Natural killer cell treated with Interleukin-12 subunit alpha and Interleukin-12 subunit beta and Interleukin-15 and Interleukin-18, amount 100 ng/mL, for 72 hours (primary cell): ENCODE measurements around the gene CREBBP. TPM values are rescaled to one million over a fixed set of nuclear protein-coding genes. Genes with fewer than 3 reads are reported as not detected.

ENCODE experiments used
- ATAC-seq, 2 donors: fragments of 150-1000 bp; cut with Tn5 transposase in 1 of 2; sonication (Bioruptor Pico), chemical (Tn5 transposase) in 1 of 2; 2 replicates each; pipeline ENCODE4 v1.10.0; 2021
- DNase-seq: peaks from one replicate; pipeline ENCODE4 v3.0.0; 2022; ENCODE audit warnings: low spot score
- H3K27ac Mint-ChIP-seq, 2 donors: 1 replicate in 1 of 2; 2 replicates in 1 of 2; pipeline ENCODE4 v1.8.0; 2022; ENCODE audit warnings: mixed read lengths in 2 of 2, mild to moderate bottlenecking in 1 of 2, moderate library complexity in 1 of 2
- H3K27me3 Mint-ChIP-seq, 2 donors: 1 replicate in 1 of 2; 2 replicates in 1 of 2; pipeline ENCODE4 v1.8.0; 2022; ENCODE audit warnings: mixed read lengths in 2 of 2
- H3K36me3 Mint-ChIP-seq: one replicate; pipeline ENCODE4 v1.8.0; 2022; ENCODE audit warnings: mixed read lengths
- H3K4me1 Mint-ChIP-seq, 2 donors: 1 replicate in 1 of 2; 2 replicates in 1 of 2; pipeline ENCODE4 v1.8.0; 2022; ENCODE audit warnings: low read depth in 2 of 2, mixed read lengths in 2 of 2, mild to moderate bottlenecking in 1 of 2
- H3K4me3 Mint-ChIP-seq: one replicate; pipeline ENCODE4 v1.8.0; 2022; ENCODE audit warnings: mixed read lengths
- H3K9me3 Mint-ChIP-seq: 2 replicates; pipeline ENCODE4 v1.8.0; 2022; ENCODE audit warnings: mixed read lengths
- total RNA-seq, 2 donors: library from RNA; stranded (reverse); gene quantifications; one replicate each; pipeline ENCODE4 v1.2.3, GENCODE V29; 2022

The CREBBP gene
- total RNA-seq, 2 donors from 2014 or later, result 76.2 to 90.3 TPM

DNA sequence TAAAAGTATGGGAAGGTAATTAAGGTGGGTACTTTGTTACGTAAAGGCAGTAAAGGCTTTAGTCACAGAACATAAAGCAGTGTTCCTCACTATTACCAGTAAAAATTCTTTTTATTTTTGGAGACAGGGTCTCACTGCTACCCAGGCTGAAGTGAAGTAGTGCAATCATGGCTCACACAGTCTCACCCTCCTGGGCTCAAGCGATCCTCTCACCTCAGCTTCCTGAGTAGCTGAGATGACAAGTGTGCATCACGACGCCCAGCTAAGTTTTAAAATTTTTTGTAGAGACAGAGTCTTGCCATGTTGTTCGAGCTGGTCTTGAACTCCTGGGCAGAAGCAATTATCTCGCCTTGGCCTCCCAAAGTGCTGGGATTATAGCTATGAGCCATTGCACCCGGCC is 80.5 kb downstream of the CREBBP start:
- Mint-ChIP-seq H3K36me3 (no peaks in the 10 kb centered on the region), H3K27me3 (no peaks in the 10 kb centered on the region), H3K9me3 (no peaks in the 10 kb centered on the region), H3K4me1 (peaks cover 69 to 70% of the 10 kb centered on the region in 2 donors), H3K4me3 (peak overlapping the region; percentile 4), H3K27ac (peak overlapping the region; percentile 2 to 14)
- DNase-seq (no peak), ATAC-seq (no peak)

DNA sequence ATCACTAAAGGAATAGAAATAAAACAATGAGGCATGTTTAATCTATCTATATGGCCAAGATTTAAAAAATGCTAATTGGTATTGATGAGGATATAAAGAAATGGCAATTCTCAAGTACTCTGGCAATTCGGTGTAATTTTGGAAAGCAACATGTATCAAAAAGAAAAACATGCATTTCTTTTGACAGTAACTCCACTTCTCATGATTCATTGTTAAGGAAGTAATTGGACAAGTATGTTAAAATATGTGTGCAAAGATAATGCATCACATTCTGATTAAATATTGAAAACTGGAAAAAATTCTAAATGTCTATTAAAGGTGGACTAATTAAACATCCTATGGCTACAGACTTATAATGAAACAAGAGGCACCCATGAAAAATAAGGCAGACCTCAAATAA is 81.2 kb downstream of the CREBBP start:
- Mint-ChIP-seq H3K27me3 (no peaks in the 10 kb centered on the region), H3K4me3 (no peak overlapping the region), H3K27ac (peak overlapping the region in 1 of 2 donors; percentile 54), H3K36me3 (no peaks in the 10 kb centered on the region), H3K4me1 (peaks cover 62 to 67% of the 10 kb centered on the region in 2 donors), H3K9me3 (no peaks in the 10 kb centered on the region)
- no peak for DNase-seq
- no peak for ATAC-seq

DNA sequence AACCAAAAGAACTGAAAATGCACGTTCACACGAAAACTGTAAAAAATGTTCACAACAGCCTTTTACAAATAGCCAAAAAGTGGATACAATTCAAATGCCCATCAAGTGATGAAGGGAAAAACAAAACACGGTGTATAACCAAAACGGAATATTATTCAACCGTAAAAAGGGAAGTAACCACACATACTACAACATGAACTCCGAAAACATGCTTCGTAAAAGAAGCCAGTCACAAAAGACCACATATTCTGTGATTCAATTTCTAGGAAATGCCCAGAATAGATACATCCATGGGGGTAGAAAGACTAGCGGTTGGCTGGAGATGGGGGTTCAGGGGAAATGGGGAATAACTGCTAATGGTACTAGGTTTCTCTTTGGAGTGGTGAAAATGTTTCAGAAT is 81.7 kb downstream of the CREBBP start:
- H3K27ac Mint-ChIP-seq, result peak overlapping the region in 1 of 2 donors; percentile 54
- no peak for DNase-seq
- peaks cover 57 to 63% of the 10 kb centered on the region in 2 donors for H3K4me1 Mint-ChIP-seq
- no peak overlapping the region for H3K4me3 Mint-ChIP-seq
- no peaks in the 10 kb centered on the region for H3K27me3 Mint-ChIP-seq
- no peak for ATAC-seq
- no peaks in the 10 kb centered on the region for H3K9me3 Mint-ChIP-seq
- H3K36me3 Mint-ChIP-seq, result no peaks in the 10 kb centered on the region

DNA sequence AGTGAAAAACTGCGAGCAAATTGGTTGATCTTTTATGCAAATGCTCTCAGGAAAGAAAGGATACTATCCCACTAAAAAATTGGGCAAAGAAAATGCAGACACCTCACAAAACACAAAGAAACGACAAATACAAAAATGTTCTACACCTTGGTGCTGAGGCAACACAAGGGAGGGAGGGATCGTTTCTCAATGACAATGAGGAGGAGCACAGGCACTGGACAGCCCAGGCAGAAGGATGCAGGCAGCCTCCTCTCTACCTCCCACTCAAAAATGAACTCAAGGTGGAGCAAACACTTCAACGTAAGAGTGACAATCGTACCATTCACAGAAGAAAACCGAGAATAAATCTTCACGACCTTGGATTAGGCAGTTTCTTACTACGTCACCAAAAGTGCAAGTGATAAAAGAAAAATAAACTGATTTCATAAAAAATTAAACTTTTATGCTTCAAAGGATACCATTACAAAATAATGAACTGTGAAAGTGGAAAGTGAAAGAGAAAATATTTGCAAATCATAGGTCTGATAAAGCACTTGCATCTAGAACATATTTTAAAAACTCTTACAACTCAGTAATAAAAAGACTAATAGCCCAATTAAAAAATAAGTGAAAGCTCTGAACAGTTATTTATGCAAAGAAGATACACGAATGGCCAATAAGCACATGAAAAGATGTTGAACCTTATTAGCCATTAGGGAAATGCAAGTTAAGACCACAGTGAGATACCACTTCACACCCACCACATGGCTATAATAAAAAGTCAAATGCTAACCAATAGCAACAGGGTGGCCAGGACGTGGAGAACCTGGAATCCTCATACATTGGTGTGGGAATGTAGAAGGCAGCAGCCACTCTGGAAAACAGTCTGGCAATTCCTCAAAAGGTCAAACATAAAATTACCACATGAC is 82.4 kb downstream of the CREBBP start:
- peaks cover 58 to 67% of the 10 kb centered on the region in 2 donors for H3K4me1 Mint-ChIP-seq
- H3K36me3 Mint-ChIP-seq, result no peaks in the 10 kb centered on the region
- no peaks in the 10 kb centered on the region for H3K9me3 Mint-ChIP-seq
- H3K4me3 Mint-ChIP-seq, result peak overlapping the region; percentile 47
- H3K27ac Mint-ChIP-seq, result peak overlapping the region in 1 of 2 donors; percentile 54
- H3K27me3 Mint-ChIP-seq, result no peaks in the 10 kb centered on the region
- DNase-seq (no peak), ATAC-seq (peak; percentile 53 to 70)

DNA sequence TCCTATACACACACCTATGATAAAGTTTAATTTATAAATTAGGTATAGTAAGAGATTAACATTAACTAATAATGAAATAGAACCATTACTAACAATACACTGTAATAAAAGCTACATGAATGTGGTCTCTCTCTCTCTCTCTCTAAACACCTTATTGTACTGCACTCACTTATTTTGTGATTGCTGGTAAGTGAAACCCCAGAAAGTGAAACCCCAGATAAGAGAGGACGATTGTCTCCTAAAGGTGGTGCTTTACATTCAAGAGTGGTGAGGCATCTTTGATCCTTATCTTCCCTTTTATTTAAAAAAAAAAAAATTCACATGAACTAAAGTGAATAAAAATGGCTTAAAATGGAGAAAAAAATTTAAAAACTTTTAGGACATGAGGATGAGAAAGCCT is 83.0 kb downstream of the CREBBP start:
- H3K9me3 Mint-ChIP-seq, result no peaks in the 10 kb centered on the region
- no peak for DNase-seq
- H3K4me1 Mint-ChIP-seq, result peaks cover 60 to 70% of the 10 kb centered on the region in 2 donors
- no peaks in the 10 kb centered on the region for H3K27me3 Mint-ChIP-seq
- no peak for ATAC-seq
- peak overlapping the region; percentile 47 for H3K4me3 Mint-ChIP-seq
- H3K27ac Mint-ChIP-seq, result peak overlapping the region in 1 of 2 donors; percentile 54
- H3K36me3 Mint-ChIP-seq, result peaks cover 3% of the 10 kb centered on the region

DNA sequence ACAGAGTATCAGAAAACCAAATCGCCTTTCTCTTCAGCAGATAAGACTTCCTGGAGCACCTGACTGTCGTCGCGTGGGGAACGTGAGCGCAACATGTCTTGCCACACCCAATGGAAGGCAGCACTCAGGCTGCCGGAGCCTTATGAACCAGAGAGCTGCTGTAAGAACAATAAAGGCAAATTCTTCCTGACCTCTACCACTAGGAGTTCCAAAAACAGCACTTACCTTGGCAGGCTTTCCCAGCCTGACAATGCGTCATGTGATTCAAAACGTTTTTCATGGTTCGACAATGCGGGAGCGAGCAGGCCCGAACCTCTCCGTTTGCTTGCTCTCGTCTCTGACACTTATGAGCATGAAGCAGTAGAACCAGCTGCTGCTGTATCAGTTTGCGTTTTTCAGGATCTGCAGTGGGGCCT is 87.3 kb downstream of the CREBBP start:
- Mint-ChIP-seq H3K9me3 (no peaks in the 10 kb centered on the region), H3K36me3 (peaks cover 17% of the 10 kb centered on the region), H3K4me3 (peak overlapping the region; percentile 47), H3K27me3 (peaks cover 0 to 2% of the 10 kb centered on the region in 2 donors), H3K4me1 (peaks cover 63 to 65% of the 10 kb centered on the region in 2 donors), H3K27ac (peak overlapping the region in 1 of 2 donors; percentile 70)
- DNase-seq (no peak), ATAC-seq (no peak)

DNA sequence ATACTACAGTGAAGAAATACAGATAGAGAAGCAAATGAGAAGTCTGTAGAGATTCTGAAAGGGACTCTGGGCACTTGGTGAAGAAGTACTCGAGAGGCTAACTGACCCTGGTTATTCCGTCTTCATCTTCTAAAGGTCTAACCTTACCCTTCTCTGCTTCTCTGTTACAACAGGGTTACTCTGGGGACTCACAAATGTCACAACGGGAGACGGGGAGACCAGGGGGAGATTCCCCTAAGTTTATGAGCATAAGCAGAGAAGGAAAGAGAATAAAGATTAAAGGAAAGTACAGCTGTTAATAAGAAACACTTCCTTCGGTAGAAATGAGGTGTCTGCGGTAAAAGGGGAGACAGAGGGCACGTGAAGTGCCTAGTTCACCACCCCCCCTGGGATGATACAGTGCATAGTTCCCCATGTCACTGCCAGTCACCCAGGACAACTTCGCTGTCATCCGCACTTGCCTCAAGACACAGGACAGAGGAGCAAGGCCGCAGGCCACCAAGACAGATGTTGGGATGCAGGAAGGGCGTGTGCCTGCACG is 88.0 kb downstream of the CREBBP start:
- H3K4me3 Mint-ChIP-seq, result peak overlapping the region; percentile 47

DNA sequence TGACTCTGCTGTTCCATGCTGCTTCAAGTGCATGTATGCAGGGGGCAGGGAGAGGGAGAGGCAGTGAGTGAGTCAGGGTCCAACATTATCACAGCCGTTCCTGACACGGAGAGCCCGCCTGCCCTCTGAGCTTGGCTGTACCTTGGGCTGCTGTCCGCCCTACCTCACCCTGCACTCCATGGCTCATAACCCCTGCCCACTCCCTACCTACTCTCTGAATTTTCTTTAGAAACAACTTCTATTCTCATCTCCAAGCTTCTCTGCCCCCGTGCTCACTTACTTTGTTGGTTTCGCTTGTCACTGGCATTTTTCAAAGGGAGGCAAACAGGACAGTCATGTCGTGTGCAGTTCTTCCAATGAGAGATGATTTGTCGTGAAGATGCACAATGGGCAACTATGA is 88.8 kb downstream of the CREBBP start:
- H3K36me3 Mint-ChIP-seq, result peaks cover 17% of the 10 kb centered on the region
- H3K4me3 Mint-ChIP-seq, result no peak overlapping the region
- peaks cover 0 to 2% of the 10 kb centered on the region in 2 donors for H3K27me3 Mint-ChIP-seq
- ATAC-seq, result no peak
- DNase-seq, result no peak
- H3K9me3 Mint-ChIP-seq, result no peaks in the 10 kb centered on the region
- H3K27ac Mint-ChIP-seq, result peak overlapping the region in 1 of 2 donors; percentile 29
- H3K4me1 Mint-ChIP-seq, result peaks cover 53 to 54% of the 10 kb centered on the region in 2 donors

More for the DNA sequence above, 88.0 kb downstream of the CREBBP start:
- ATAC-seq (peak in 1 of 2 donors; percentile 71), DNase-seq (no peak)
- Mint-ChIP-seq H3K27me3 (peaks cover 0 to 2% of the 10 kb centered on the region in 2 donors), H3K9me3 (no peaks in the 10 kb centered on the region), H3K36me3 (peaks cover 17% of the 10 kb centered on the region), H3K27ac (peak overlapping the region in 1 of 2 donors; percentile 70), H3K4me1 (peaks cover 57 to 59% of the 10 kb centered on the region in 2 donors)

DNA sequence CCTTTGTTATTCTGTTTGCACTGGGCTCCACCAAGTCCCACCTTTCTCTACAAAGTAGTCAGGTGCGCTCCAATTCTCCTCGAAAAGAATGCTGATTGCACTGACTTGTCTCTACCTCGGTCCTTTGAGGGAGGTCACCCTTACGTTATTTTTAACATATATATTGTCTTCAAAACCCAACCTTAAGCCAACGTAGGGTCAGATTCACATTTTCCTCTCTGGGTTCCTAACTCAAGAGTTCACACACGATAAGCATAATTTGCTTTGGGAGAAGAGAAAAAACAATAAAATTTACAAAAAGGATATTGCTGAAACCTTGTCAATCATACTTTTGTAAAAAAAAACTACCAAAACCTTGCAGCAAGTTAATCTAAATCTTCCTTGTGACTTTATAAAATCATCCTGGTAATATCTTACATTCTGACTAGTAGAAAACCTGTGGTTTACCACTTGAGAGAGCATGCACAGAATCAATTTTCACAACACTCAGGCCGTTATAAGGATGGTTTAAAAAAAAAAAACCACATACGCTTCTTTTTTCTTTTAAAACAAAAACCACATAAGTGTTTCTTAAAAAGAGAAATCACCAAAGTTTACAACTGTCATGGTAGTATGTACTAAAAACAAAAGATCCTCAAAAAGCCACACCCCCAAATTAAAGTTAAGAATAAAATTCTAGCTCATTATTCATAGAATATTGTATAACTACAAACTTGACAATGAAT is 91.0 kb downstream of the CREBBP start:
- Mint-ChIP-seq H3K4me3 (peak overlapping the region; percentile 81), H3K4me1 (peaks cover 46 to 49% of the 10 kb centered on the region in 2 donors), H3K27me3 (peaks cover 0 to 2% of the 10 kb centered on the region in 2 donors), H3K9me3 (no peaks in the 10 kb centered on the region), H3K27ac (peak overlapping the region; percentile 51 to 85), H3K36me3 (peaks cover 17% of the 10 kb centered on the region)
- peak; percentile 90 to 91 for ATAC-seq
- no peak for DNase-seq

DNA sequence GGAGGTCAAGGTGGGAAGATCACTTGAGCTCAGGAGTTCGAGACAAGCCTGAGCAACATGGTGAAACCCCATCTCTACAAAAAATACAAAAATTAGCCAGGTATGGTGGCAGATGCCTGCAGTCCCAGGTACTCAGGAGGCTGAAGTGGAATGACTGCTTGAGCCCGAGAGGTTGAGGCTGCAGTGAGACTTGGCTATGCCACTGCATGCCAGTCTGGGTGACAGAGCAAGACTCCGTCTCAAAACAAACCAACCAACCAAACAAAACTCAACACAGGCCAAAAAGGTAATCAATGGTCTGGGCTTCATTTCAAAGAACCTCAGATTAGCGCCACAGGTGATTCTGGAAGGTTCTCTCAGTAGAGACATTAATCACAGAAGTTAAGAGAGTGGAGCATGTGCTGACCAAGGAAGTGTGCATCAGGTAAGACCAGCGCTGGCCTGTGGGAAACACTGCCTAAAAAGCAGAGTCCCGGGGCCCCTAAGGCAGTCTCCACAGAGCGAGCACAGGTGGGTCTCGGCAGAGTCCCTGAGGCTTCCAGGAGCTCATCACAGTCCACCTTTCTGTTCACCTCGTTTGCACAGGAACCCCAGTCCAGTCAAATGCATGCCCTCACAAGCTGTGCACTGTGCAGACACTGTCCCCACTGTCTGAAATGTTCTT is 91.7 kb downstream of the CREBBP start:
- Mint-ChIP-seq H3K36me3 (peaks cover 17% of the 10 kb centered on the region), H3K27ac (peak overlapping the region in 1 of 2 donors; percentile 85), H3K4me1 (peaks cover 49 to 52% of the 10 kb centered on the region in 2 donors), H3K4me3 (peak overlapping the region; percentile 81), H3K9me3 (no peaks in the 10 kb centered on the region), H3K27me3 (peaks cover 0 to 2% of the 10 kb centered on the region in 2 donors)
- DNase-seq (no peak), ATAC-seq (no peak)

DNA sequence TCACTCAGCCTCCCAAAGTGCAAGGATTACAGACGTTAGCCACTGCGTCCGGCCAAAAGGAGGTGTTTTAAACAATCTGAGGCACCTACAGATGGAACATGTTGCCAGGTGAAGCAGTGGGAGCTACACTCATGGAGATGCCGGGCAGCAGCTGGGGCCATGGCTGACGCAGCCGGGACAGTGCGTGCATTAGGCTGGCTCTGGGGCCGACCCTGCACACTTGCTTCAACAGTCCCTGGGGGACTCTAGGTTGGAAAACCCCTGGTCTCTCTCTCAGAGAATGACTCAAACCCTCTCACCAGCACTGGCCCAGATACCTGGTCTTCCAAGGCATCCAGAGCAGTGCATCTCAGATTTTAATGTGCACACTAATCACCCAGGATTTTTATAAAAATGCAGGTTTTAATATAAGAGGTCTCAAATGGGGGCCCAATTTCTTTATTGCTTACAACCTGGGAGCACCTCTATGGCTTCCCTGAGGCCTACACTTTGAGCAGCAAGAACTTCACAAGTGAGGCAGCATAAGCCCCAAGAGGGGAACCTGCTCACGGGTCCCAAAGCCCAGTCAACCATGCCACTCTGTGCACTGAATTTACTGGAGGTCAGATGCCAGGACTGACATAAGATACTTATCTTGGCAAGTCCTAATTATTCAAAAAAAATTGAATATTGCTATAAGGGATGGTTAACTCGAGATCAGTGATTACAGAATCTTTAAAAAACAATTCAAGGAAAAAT is 92.4 kb downstream of the CREBBP start:
- peak in 1 of 2 donors; percentile 54 for ATAC-seq
- H3K36me3 Mint-ChIP-seq, result peaks cover 17% of the 10 kb centered on the region

DNA sequence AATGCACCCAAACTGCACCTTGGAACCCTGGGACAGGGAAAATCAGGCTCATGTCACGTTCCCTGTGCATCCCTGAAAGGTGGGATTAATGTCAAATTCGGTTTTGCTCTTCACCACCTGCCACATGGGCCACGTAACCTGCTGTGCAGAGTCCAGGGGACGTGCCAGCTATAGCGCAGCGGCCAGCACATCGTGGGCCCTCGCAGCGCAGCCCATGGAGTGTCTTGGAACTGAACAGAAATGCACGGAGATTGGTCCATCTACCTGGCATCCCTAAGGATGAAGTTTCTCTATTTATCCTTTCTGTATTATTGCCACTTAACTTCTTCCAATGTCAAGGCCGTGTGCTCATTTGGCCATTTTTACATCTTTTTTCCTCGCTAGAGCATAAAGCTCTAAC is 95.1 kb downstream of the CREBBP start:
- Mint-ChIP-seq H3K9me3 (no peaks in the 10 kb centered on the region), H3K27ac (no peak overlapping the region), H3K27me3 (no peaks in the 10 kb centered on the region), H3K36me3 (no peaks in the 10 kb centered on the region), H3K4me1 (peaks cover 26 to 37% of the 10 kb centered on the region in 2 donors), H3K4me3 (no peak overlapping the region)
- DNase-seq, result no peak
- no peak for ATAC-seq

More for the DNA sequence above, 92.4 kb downstream of the CREBBP start:
- peaks cover 0 to 2% of the 10 kb centered on the region in 2 donors for H3K27me3 Mint-ChIP-seq
- H3K9me3 Mint-ChIP-seq, result no peaks in the 10 kb centered on the region
- peak overlapping the region; percentile 17 for H3K4me3 Mint-ChIP-seq
- no peak overlapping the region for H3K27ac Mint-ChIP-seq
- no peak for DNase-seq
- H3K4me1 Mint-ChIP-seq, result peaks cover 44 to 54% of the 10 kb centered on the region in 2 donors
